ENCODE results near the gene PDE9A. TPM values are rescaled to one million over a fixed set of nuclear protein-coding genes. Genes with fewer than 3 reads are reported as not detected.

The PDE9A gene
- total RNA-seq, 4 donors from 2014 or later: 0.59 to 15.0 (median 6.9) TPM

- no peak overlapping the region for H3K27ac ChIP-seq
- DNase-seq: no peak
- H3K4me1 ChIP-seq: peaks cover 0 to 5% of the 10 kb centered on the region in 2 donors
- intact Hi-C loops (cut with DNase I; ENCODE audit: low total_unique reads): no loop called here
- H3K27me3 ChIP-seq: no peaks in the 10 kb centered on the region
- H3K4me3 ChIP-seq: no peak overlapping the region
- TF ChIP-seq POLR2A (IDR thresholded peaks at IDR 0.05): no peak
- TF ChIP-seq, protein P1, sequence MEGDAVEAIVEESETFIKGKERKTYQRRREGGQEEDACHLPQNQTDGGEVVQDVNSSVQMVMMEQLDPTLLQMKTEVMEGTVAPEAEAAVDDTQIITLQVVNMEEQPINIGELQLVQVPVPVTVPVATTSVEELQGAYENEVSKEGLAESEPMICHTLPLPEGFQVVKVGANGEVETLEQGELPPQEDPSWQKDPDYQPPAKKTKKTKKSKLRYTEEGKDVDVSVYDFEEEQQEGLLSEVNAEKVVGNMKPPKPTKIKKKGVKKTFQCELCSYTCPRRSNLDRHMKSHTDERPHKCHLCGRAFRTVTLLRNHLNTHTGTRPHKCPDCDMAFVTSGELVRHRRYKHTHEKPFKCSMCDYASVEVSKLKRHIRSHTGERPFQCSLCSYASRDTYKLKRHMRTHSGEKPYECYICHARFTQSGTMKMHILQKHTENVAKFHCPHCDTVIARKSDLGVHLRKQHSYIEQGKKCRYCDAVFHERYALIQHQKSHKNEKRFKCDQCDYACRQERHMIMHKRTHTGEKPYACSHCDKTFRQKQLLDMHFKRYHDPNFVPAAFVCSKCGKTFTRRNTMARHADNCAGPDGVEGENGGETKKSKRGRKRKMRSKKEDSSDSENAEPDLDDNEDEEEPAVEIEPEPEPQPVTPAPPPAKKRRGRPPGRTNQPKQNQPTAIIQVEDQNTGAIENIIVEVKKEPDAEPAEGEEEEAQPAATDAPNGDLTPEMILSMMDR (IDR thresholded peaks at IDR 0.05): no peak
- no peaks in the 10 kb centered on the region for H3K36me3 ChIP-seq
- H3K9me3 ChIP-seq: no peaks in the 10 kb centered on the region
Measured at GRCh38 chr21:42661688-42662429, 8.4 kb downstream of the PDE9A start.

DNA sequence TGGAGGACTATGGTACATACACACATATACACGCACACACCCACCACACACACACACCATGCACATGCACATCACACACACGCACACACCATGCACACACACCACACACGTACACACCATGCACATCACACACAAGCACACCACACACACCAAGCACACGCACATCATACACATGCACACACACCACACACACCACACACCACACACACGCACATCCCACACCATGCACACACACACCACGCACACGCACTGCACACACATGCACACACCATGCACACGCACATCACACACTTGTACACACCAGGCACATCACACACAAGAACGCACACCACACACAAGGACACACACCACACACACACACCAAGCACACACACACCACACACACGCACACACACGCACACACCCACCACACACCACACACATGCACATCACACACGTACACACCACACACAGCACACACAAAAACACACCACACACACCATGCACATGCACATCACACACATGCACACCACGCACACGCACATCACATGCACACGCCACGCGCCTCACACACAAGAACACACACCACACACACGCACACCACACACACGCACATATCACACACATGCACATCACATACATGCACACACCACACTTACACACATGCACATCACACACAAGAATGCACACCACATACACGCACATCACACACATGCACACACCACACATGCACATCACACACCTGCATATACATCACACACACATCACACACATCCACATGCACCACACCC lies 9.2 kb downstream of the PDE9A start:
- intact Hi-C loops (cut with DNase I; ENCODE audit: low total_unique reads): no loop called here
- H3K4me3 ChIP-seq: no peak overlapping the region
- no peak for DNase-seq
- no peaks in the 10 kb centered on the region for H3K36me3 ChIP-seq
- H3K9me3 ChIP-seq: no peaks in the 10 kb centered on the region
- no peak for TF ChIP-seq POLR2A (IDR thresholded peaks at IDR 0.05)
- TF ChIP-seq, protein P1 (IDR thresholded peaks at IDR 0.05): no peak
- no peak overlapping the region for H3K27ac ChIP-seq
- H3K4me1 ChIP-seq: peaks cover 0 to 5% of the 10 kb centered on the region in 2 donors
- H3K27me3 ChIP-seq: no peaks in the 10 kb centered on the region

- no peak for DNase-seq
- H3K27me3 ChIP-seq: no peaks in the 10 kb centered on the region
- peaks cover 0 to 5% of the 10 kb centered on the region in 2 donors for H3K4me1 ChIP-seq
- intact Hi-C loops (cut with DNase I; ENCODE audit: low total_unique reads): no loop called here
- no peaks in the 10 kb centered on the region for H3K9me3 ChIP-seq
- TF ChIP-seq, protein P1 (IDR thresholded peaks at IDR 0.05): no peak
- no peak for TF ChIP-seq POLR2A (IDR thresholded peaks at IDR 0.05)
- no peaks in the 10 kb centered on the region for H3K36me3 ChIP-seq
- no peak overlapping the region for H3K4me3 ChIP-seq
- no peak overlapping the region for H3K27ac ChIP-seq
Measured at GRCh38 chr21:42663200-42663750, 9.9 kb downstream of the PDE9A start.

GRCh38 chr21:42663860-42664535 lies 10.6 kb downstream of the PDE9A start:
- Histone ChIP-seq H3K4me3 (no peak overlapping the region), H3K36me3 (no peaks in the 10 kb centered on the region), H3K9me3 (no peaks in the 10 kb centered on the region), H3K4me1 (peaks cover 0 to 5% of the 10 kb centered on the region in 2 donors), H3K27me3 (no peaks in the 10 kb centered on the region), H3K27ac (no peak overlapping the region)
- intact Hi-C loops (cut with DNase I; ENCODE audit: low total_unique reads): no loop called here
- TF ChIP-seq, protein P1 (IDR thresholded peaks at IDR 0.05): no peak
- no peak for TF ChIP-seq POLR2A (IDR thresholded peaks at IDR 0.05)
- DNase-seq: no peak
